GM18517 (cell line): ENCODE measurements around the gene STX1A.

ENCODE experiments used
- ATAC-seq: cut with Tn5 transposase; IDR thresholded peaks from one replicate; pipeline ENCODE4 v1.9.1; 2021; ENCODE audit warnings: mild to moderate bottlenecking, moderate library complexity; ENCODE audit not compliant: unreplicated experiment

The STX1A gene

GRCh38 chr7:73708961-73709549 is 10.4 kb downstream of the STX1A start:
- no peak for ATAC-seq

- ATAC-seq = no peak
Measured at GRCh38 chr7:73707045-73707631, 12.3 kb downstream of the STX1A start.

GRCh38 chr7:73706126-73707044 is 13.1 kb downstream of the STX1A start:
- ATAC-seq = no peak

GRCh38 chr7:73705551-73705920 is 13.9 kb downstream of the STX1A start:
- ATAC-seq = no peak

- no peak for ATAC-seq
Measured at GRCh38 chr7:73704640-73705550, 14.6 kb downstream of the STX1A start.

- ATAC-seq = no peak
Measured at GRCh38 chr7:73703757-73704639, 15.5 kb downstream of the STX1A start.

- ATAC-seq = no peak
Measured at GRCh38 chr7:73703225-73703624, 16.2 kb downstream of the STX1A start.

GRCh38 chr7:73702665-73703064 is 16.8 kb downstream of the STX1A start:
- no peak for ATAC-seq

GRCh38 chr7:73702226-73702625 is 17.2 kb downstream of the STX1A start:
- no peak for ATAC-seq

- ATAC-seq = no peak
Measured at GRCh38 chr7:73701357-73701995, 18.0 kb downstream of the STX1A start.

GRCh38 chr7:73700581-73701134 is 18.8 kb downstream of the STX1A start:
- ATAC-seq = no peak

- ATAC-seq = no peak
Measured at GRCh38 chr7:73700069-73700423, 19.4 kb downstream of the STX1A start.

GRCh38 chr7:73699370-73700068 is 19.9 kb downstream of the STX1A start:
- no peak for ATAC-seq

- ATAC-seq = no peak
Measured at GRCh38 chr7:73698410-73698809, 21.1 kb downstream of the STX1A start.

- ATAC-seq = no peak
Measured at GRCh38 chr7:73696372-73696771, 23.1 kb downstream of the STX1A start.

- ATAC-seq = no peak
Measured at GRCh38 chr7:73690646-73691045, 28.8 kb downstream of the STX1A start.

- ATAC-seq = no peak
Measured at GRCh38 chr7:73688288-73688687, 31.2 kb downstream of the STX1A start.

GRCh38 chr7:73685311-73685710 is 34.2 kb downstream of the STX1A start:
- no peak for ATAC-seq
